Stimulated activated CD4-positive, alpha-beta T cell treated with anti-CD3 and anti-CD28 coated beads, Interleukin-12 subunit alpha, Interleukin-12 subunit beta, amount 100 ng/mL, for 4 hours (primary cell): ENCODE results near the gene GPC6.

Experiments used
- DNase-seq: peaks from one replicate; pipeline ENCODE4 v3.0.0-alpha.2; 2020

Gene GPC6

DNA sequence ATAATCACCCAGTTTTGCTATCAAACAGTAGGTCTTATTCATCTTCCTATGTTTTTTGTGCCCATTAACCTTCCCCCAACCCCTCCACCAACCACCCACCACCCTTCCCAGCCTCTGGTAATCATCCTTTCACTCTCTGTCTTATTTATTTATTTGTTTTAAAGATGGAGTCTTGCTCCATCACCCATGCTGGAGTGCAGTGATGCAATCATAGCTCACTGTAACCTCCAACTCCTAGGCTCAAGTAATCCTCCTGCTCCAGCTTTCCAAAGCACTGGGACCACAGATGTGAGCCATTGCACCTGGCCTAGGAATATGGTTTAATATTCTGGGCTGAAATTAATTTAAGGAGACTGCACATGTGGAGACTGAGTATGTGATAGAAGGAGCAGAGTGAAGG, 527.0 kb downstream of the GPC6 start:
- no peak for DNase-seq

DNA sequence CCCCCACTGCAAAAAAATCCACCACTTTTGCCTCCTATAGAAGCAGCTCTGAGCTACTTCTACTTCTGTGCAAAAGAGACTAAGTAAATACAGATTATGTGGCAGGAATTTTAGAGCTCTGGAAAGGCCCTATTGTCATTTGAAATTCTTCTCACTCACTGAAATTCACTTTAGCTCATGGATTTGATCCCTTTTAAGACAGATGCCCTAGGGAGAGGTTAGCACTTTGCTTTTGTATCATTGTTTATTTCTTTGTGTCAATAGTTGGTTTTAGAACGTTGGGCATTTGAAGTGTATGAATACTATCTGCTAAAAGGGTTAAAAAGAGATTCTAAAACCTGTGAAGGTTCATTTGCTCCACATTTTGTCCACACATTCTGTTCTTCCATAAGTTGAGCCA, 528.7 kb downstream of the GPC6 start:
- no peak for DNase-seq

DNA sequence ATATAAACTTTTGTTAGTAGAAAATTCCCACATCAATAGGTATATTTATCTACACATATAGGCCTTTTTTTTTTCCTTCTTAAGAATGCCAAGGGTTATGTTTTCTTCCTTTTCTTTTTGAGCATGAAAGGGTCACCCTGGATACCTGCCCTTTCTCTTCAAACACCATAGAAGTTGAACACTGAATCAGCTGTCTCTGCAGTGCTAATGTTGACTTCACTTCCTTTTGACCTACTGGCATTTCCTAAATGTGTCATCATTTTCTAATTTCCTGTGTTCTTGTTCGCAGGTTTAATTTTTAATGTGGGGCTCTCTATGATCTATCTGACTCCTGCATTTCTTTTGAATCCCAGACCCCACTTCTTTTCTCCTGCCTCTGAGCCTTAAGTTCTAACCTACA, 532.0 kb downstream of the GPC6 start:
- DNase-seq = no peak

DNA sequence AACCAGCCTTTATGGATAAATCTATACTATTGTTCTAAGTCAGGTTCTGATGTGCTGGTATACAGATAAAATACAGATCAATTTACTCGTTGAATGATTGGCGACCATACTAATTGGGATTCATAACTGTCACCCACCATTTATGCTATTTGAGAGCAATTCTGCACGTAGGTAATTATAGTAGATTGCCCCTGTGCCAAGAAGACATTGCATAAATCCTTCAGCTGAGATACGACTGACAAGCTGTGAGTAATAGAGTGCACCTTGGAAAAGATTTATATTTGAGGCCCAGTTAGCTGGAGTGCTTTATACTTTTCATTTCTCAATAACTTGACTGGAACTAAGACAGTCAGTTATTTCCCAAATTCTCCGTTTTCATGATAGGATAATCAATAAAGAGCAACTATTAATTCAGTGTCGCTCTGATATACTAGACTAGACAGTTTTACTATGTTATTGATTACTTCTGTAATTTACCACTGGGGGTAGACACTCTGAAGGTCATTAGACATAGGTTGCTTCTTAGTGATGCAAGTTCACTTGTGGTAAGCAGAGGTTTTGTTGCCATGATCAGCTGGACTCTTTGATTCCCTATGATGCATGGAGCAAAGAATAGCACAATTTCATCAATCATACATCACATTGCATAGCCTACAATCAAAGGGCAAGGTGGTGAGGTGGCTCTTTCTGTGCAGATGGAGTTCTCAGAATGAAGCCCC, 536.3 kb downstream of the GPC6 start:
- no peak for DNase-seq

DNA sequence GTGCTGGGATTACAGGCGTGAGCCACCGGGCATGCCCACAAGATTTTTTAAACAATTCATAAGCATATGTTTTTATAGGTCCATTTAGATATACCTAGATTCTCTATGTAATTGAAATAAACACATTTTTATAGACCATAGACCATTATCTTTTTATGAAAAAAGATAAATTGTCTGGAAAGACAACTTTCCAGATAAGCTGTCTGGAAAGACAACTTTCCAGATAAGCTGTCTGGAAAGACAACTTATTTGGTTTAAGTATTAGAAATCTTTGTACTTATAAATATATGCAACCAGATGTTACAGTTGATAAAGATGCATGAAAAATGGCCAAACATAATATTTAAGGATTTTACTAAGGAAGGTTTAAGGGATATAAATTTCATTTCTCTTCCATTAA, 538.5 kb downstream of the GPC6 start:
- DNase-seq = no peak

DNA sequence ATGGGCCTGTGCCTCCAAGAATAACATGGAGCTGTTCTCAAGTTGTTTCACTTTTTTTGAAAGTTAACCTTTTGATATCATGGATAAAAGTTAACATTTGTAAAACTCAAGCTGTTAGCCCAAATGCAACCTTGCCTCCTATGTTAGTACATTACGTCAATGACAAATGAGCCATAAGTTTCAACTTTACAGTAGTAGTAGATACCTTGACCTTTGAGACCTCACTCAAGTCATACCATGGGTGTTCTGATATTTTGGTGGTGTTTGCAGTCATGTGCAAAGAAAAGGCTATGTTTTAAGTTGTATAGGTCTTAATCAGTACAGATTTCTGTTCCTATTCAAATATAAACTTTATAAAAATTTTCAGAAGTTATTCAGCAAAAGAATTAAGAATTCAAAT, 539.2 kb downstream of the GPC6 start:
- DNase-seq = no peak

DNA sequence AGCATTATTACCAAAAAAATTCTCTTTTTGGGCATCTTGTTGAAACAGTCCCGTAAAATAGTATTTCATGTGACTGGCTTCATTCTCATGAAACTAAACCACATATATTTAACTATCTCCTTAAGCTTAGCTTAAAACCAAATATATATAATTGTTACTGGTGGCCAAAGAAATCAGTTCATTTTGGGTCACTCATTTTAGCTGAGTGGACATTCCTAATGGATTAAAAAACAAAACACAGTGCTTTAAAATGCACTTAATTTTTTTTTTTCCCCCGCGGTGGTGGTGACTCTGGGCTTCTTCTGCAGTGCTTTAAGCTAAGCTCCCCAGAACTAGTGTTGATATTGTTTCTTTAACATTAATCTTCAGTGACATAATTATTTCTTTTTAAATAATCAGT, 540.1 kb downstream of the GPC6 start:
- no peak for DNase-seq

DNA sequence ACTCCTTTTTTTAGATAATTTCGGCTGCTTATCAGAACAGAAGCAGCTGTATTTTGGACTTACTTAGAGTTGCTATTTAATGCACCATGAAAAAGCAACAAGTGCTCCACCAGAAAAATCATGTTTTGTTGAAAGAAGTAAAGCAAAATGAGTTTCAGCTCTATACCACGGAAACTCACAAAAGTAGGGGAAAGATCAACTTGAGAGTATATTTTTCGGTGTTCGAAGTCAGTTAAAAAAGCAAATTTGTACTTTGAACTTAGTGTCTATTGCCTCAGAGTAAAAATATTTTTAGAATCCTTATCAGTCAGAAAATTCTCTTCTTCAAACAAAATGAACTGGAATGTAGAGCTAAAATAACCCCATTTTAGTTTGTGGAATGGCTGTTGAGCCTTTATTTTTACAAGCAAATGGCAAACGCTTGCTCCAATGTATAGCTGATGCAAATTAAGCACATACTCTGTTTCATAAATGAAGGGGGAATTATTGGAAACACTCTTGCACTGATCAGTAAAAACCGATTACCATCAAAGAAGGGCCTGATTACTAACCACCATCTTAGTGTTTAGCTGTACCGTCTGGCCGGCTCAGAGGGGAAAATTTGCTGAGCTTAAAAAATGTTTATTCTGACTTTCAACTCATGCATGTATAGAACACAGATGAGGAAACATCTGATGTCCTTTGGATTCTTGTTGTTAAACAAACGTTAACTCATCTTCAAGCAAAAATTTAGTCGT, 540.7 kb downstream of the GPC6 start:
- no peak for DNase-seq

DNA sequence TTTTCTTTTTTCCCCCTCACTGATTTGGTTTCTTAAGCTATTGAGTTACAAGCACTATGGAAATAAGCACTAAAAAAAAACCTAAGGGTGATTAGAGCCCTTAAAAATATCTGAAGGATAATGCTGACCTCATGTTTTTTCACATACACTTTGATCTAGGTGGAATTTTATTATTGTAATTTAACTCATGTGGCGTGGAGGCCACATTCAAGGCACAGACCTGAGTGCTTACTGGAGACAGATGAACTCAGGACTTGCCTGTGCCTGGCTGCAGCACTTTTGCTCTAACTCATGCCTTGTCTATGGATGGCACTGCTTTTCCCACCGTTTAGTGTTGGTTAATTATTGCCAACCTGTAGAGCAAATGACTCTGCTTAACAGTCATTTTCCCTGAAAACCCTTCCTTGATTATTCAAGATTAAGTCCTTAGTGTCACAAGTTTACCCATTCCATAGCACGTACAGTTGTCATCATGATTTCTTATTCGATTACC, 541.4 kb downstream of the GPC6 start:
- DNase-seq = no peak

DNA sequence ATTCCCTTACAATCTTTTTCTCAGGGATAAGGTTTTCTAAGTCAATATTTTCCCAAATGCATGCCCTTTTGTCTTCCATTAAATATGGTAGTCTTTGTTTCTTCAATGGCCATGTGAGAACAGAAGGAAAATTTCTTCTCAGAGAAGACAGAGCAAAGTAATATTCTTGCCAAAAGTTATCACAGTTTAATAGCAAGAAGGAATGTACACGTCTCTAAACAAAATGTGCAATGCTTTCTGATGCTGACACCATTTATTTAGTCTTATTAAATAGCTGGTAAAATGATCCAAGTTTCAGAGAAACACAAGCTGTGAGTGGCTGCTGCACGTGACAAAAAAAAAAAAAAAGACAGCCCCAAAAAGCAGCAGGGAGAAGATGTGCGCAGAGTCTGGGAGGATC, 542.5 kb downstream of the GPC6 start:
- no peak for DNase-seq

DNA sequence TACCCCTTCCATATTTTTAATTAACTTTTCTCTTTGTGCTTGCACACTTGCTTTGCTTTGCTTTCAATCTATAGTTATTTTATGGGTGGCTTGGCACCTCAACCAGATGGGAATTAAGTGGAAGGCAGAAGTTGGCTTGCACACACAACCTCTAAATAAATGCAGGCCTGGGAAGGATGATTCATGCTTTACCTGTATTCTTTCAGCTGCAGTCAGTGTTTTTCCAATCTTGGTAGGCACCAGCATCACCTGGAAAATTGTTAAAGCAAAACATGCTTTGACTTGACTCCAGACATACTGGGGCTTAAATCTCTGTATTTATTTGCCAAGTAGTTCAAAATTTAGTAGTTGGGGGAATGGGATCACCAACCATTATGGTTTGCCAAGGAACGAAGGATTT, 543.0 kb downstream of the GPC6 start:
- DNase-seq = no peak

DNA sequence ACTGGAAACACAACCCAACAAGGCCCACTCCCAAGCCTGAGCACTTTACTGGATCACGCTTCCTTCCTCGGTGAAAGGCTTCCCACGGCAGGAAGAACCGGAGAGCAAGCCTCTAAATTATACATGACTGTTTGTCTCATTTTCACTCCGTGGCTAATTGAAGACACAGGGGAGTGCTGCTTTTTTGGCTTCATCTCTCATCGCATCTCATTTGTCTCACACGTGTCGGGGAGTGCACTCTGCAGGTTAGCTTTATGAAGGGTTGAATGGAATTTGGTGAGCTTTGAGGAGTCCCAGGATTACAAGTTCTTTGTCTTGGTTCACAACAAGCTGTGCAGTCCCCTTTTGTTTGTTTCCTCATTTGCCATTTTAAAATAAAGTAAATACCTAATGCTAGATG, 544.6 kb downstream of the GPC6 start:
- DNase-seq = no peak

DNA sequence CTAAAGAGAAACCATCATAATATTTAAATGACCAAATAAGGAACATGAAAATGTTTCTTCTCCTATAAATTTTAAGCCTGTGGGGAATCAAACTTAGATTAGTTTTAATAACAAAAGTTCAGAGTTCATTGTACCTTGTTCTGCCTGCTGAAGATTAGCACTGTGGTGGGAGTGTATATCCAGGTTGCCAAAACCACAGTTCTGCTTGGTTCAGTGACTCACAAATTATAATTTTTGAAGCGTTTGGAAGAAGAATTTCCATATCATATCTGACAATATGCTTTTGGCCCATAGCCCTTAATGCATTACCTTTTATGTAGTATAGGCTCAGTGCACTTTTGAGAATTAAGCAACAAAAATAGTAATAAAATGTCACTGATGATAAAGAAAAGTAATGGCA, 545.2 kb downstream of the GPC6 start:
- no peak for DNase-seq

DNA sequence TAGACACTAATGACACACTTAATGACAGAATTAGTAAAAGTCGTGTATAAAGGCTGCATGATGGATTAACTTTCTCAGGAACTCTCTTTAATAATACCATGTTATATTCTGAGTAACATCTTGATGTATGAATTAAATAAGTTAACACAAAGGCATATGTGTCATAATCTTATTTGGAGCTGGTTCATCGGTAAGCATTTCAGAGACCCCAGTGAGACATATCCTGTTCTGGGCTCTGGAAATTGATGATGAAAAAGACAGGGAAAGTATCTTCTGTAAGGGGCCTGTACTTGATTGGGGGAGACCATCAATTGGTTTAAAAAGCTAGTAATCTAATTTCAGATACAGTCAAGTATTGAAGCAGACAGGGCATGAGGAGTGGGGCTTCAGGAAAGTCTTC, 547.9 kb downstream of the GPC6 start:
- no peak for DNase-seq

DNA sequence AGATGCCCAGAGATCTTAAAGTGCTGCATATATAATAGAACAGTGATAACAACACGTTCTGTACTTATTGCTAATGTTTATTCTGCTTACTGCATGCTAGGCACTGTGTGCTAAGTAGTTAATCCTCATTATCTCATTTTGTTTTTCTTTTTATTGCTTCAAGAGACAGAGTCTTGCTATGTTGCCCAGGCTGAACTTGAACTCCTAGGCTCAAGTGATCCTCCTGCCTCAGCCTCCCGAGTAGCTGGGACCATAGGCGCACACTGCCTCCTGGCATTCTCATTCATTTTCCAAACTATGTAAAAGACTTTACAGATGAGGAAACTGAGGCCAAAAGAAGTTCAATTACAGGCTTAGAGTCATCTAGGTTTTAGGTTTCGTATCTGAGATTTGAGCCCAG, 548.4 kb downstream of the GPC6 start:
- no peak for DNase-seq

DNA sequence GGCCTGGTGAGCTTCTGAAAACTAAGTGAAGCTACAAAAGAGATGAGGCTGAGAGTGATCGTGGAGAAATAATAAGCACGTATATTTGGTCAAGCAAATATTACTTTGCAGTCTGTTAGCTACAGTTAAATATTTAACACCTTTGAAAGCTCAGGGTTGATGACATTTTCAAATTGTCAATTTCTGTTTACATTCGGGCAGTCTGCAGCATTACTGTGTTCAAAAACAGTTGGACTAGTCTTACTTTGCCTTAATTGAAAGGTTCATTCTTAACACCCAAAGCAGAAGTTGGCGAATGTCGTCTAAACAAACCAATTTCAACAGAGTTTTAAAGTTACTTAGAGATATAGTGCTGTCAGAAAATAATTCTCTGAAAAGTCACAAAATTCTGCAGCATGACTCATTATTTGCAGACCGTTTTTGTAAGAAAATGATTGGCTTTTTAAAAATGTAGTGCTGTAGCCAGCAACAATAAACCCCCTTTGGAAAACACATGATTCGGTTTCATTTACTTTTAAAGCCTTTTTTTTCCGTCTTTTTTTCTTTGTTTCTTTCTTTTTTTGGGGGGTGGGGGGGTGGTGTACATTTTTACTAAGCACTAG, 549.0 kb downstream of the GPC6 start:
- no peak for DNase-seq

DNA sequence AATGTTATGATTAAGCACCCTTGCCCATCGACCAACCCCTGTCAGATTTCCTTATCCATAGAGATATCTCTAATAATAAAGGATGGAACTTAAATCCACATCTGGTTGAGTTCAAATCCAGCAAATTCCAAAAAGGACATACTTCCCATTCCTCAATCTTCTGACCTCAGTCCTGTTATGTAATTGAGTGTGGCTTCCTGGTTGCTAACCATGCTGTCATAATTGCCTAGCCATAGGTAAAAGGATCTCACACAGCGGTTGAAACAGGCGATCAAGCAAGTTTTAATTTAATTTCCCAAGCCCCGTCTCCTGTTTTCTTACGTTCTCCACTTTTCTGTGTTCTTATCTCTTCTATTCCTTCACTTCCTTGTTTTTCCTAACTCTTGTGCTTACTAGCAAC, 550.3 kb downstream of the GPC6 start:
- DNase-seq = no peak

DNA sequence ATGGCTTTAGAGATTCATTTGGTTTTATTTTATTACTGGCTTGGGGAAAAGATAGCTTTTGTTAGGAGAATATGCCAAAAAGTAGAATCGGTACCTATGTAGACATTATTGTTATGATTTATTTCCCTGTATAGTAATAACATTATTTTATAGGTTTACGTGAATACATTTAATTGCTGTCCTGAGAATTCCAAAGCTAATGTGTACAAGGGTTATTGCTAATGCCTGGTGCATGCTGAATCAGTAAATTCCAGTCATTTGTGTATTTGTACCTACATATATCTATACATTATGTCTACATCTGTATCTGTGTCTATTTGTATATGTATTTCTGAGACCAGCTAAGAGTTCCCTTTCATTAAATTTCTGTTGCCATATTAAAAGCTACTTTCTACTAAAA, 550.9 kb downstream of the GPC6 start:
- DNase-seq = no peak

DNA sequence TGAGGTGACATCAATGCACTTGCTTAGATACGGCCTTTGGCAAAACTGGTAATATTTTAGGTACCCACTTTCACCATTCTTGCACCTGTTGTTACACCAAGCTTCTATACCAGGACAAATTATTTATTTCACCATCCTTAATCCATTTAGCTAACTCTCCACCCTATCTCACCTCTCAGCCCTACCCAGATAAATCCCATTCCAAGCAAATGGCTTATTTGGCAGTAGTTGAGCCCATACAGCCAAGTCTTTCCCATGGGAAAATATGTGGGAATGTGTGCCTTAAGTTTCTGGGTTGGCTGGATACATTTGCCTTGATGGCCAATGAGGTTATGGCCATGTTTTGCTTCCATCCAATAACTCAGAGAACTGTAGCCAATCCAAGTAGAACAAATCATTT, 551.9 kb downstream of the GPC6 start:
- DNase-seq = no peak

DNA sequence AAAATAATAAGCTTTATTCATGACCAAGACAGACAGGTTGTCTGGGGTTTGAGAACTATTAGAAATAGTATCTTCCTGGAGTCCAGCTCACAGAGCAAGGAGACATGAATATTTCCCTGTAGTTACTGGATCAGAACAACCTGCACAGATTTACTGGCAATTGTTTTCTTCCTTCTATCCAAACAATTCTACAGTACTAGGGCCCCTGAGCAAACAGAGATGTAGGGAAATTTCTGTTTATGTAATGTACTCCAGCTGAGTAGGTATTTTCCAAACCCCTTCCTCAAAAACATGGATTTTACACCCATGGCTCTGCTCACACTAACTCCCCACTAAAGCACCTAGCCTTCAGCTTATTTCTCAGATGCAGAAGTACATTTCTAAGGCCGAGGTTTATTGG, 557.6 kb downstream of the GPC6 start:
- DNase-seq = no peak

DNA sequence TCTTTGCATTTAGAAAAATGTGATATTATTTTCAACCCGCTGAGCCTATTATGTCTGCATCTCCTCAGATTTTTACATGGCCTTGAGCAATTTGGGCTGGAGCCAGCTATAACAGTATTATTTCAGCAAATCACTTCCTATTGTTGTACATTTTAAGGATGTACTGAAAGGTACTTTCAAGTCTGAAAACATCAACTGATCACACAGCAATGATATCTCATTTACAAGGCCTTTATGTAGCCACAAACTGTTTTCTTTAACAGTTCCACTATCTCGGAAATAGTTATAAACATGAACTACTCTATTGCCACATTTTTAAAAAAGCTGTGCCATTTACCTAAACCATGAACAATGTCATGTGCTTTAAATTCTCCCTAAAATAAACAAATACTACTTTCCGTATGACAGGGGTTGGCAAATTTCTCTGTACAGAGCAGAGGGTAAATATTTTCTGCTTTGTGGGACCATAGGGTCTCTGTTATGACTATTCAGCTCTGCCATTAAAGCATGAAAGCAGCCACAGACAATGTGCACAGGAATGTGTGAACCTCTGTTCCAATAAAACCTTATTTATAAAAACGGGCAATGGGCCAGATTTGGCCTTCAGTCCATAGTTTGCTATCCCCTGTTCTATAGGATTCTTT, 560.4 kb downstream of the GPC6 start:
- DNase-seq = no peak

DNA sequence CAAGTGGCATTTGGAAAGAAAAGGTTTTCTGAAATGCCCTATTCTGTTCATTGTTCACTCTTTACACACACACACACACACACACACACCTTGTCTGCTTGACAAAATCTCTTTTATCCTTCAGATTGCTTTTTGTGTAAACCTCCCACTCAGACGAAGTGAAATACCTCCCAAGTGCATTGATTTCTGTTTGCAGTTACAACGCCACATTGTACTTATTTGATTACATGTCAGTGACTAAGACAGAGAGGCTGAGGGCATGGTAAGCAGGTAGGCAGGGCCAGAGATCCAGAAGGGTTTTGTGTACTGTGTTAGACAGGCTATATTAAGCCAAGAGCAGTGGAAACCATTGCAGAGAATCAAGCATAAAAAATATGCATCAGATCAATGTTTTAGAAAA, 561.8 kb downstream of the GPC6 start:
- no peak for DNase-seq

DNA sequence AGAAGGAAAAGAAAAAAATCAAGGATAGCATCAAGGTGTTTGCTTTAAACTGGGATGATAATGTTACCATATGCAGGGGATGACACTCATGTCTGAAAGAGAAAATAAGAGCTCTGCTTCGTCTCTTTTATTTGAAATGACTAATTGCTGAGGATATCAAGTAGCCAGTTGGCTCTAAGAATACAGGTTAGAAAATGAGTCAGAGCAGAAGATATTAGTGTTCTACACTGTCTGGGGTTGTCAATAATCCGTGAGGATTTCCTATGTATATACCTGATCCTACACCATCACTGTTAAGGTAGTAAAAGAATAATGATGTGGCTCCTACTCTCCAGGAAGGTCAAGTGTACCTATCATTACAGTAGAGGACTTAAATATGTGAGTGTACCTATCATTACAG, 562.5 kb downstream of the GPC6 start:
- no peak for DNase-seq
